OCI-LY1 (cell line): ENCODE results near the gene NKPD1.

ENCODE experiments used
- H2AFZ ChIP-seq: fragments of 200-600 bp; sonication (generic), shearing (Covaris generic); 2 replicates; pipeline ENCODE4 v1.6.0; 2014; ENCODE audit warnings: antibody characterized with exemption, mild to moderate bottlenecking, low read length
- H3F3A ChIP-seq: fragments of 200-600 bp; sonication (generic), shearing (Covaris generic); 2 replicates; pipeline ENCODE4 v1.6.0; 2014; ENCODE audit warnings: mild to moderate bottlenecking, antibody characterized with exemption, low read length, moderate library complexity; ENCODE audit not compliant: insufficient read depth
- H3K27ac ChIP-seq: fragments of 200-600 bp; sonication (generic); 2 replicates; pipeline ENCODE4 v1.5.1; 2014; ENCODE audit warnings: low read length, mixed run types, mild to moderate bottlenecking, low read depth; ENCODE audit not compliant: poor library complexity, severe bottlenecking
- H3K27me3 ChIP-seq: fragments of 200-600 bp; sonication (generic); 2 replicates; pipeline ENCODE4 v1.6.0; 2014; ENCODE audit warnings: antibody characterized with exemption, mild to moderate bottlenecking, low read length, moderate library complexity; ENCODE audit not compliant: insufficient read depth
- H3K36me3 ChIP-seq: fragments of 200-600 bp; sonication (generic); 2 replicates; pipeline ENCODE4 v1.6.1; 2014; ENCODE audit warnings: mild to moderate bottlenecking, antibody characterized with exemption, low read length, moderate library complexity, mixed read lengths; ENCODE audit not compliant: insufficient read depth
- H3K4me1 ChIP-seq: fragments of 200-600 bp; sonication (generic); 2 replicates; pipeline ENCODE4 v1.5.1; 2014; ENCODE audit warnings: mild to moderate bottlenecking, low read length, moderate library complexity; ENCODE audit not compliant: insufficient read depth, severe bottlenecking
- H3K4me2 ChIP-seq: fragments of 200-600 bp; sonication (generic), shearing (Covaris generic); 2 replicates; pipeline ENCODE4 v1.6.1; 2014; ENCODE audit warnings: low read length
- H3K4me3 ChIP-seq: fragments of 200-600 bp; sonication (generic); 2 replicates; pipeline ENCODE4 v1.5.1; 2014; ENCODE audit warnings: low read length, low read depth, mild to moderate bottlenecking, mixed read lengths; ENCODE audit not compliant: poor library complexity, severe bottlenecking
- H3K79me2 ChIP-seq: fragments of 200-600 bp; shearing (Covaris generic); 2 replicates; pipeline ENCODE4 v1.6.1; 2016; ENCODE audit warnings: mixed run types, low read length, mixed read lengths; ENCODE audit not compliant: insufficient read depth
- H3K9ac ChIP-seq: fragments of 200-600 bp; sonication (generic), shearing (Covaris generic); 2 replicates; pipeline ENCODE4 v1.6.1; 2014; ENCODE audit warnings: mild to moderate bottlenecking, low read length, mixed read lengths
- H3K9me2 ChIP-seq: fragments of 200-600 bp; sonication (generic), shearing (Covaris generic); 2 replicates; pipeline ENCODE4 v1.6.1; 2014; ENCODE audit warnings: low read depth, mild to moderate bottlenecking, low read length, mixed read lengths
- H3K9me3 ChIP-seq: fragments of 200-600 bp; shearing (Covaris generic); 2 replicates; pipeline ENCODE4 v1.6.1; 2014; ENCODE audit warnings: low read length, mixed read lengths
- H4K20me1 ChIP-seq: fragments of 200-600 bp; sonication (generic), shearing (Covaris generic); 2 replicates; pipeline ENCODE4 v1.6.0; 2016; ENCODE audit warnings: mild to moderate bottlenecking, low read length; ENCODE audit not compliant: insufficient read depth
- CTCF ChIP-seq: fragments of 200-600 bp; sonication (generic), shearing (Covaris generic); IDR thresholded peaks from 2 replicates; pipeline ENCODE4 v1.5.1; 2017; ENCODE audit warnings: mild to moderate bottlenecking, antibody characterized with exemption, low read length, moderate library complexity, mixed read lengths
- EZH2 ChIP-seq: fragments of 200-600 bp; sonication (generic), shearing (Covaris generic); IDR thresholded peaks from 2 replicates; pipeline ENCODE4 v1.8.0; 2017; ENCODE audit warnings: borderline replicate concordance, mixed run types, mild to moderate bottlenecking, antibody characterized with exemption, low read length, moderate library complexity, mixed read lengths

Gene NKPD1

GRCh38 chr19:45128806-45129205, 32.0 kb downstream of the NKPD1 start:
- Histone ChIP-seq H4K20me1 (no peaks in the 10 kb centered on the region), H3K36me3 (peaks cover 4% of the 10 kb centered on the region; the same call in 1 of the 2 replicates), H3K4me3 (no peak overlapping the region), H3F3A (no peaks in the 10 kb centered on the region), H3K4me1 (peaks cover 18% of the 10 kb centered on the region), H3K27me3 (no peaks in the 10 kb centered on the region), H3K9ac (no peak overlapping the region), H2AFZ (no peak overlapping the region), H3K27ac (no peak overlapping the region), H3K9me2 (no peaks in the 10 kb centered on the region), H3K79me2 (0 out of 2 replicates have a peak, but pooled peaks cover 4% of the 10 kb centered on the region), H3K9me3 (no peaks in the 10 kb centered on the region), H3K4me2 (no peak overlapping the region)
- TF ChIP-seq CTCF (no peak), EZH2 (no peak)

- H3K9ac ChIP-seq = no peak overlapping the region
- no peaks in the 10 kb centered on the region for H4K20me1 ChIP-seq
- H3K9me3 ChIP-seq = no peaks in the 10 kb centered on the region
- H3K27ac ChIP-seq = peak overlapping the region; percentile 24
- peaks cover 4% of the 10 kb centered on the region; the same call in 1 of the 2 replicates for H3K36me3 ChIP-seq
- no peak overlapping the region for H2AFZ ChIP-seq
- peaks cover 16% of the 10 kb centered on the region for H3K4me1 ChIP-seq
- 0 out of 2 replicates have a peak, but pooled peaks cover 4% of the 10 kb centered on the region for H3K79me2 ChIP-seq
- no peak for TF ChIP-seq EZH2
- no peak for TF ChIP-seq CTCF
- H3K4me2 ChIP-seq = no peak overlapping the region
- no peak overlapping the region for H3K4me3 ChIP-seq
- no peaks in the 10 kb centered on the region for H3K27me3 ChIP-seq
- H3F3A ChIP-seq = no peaks in the 10 kb centered on the region
- H3K9me2 ChIP-seq = no peaks in the 10 kb centered on the region
Observed at GRCh38 chr19:45128146-45128545, 32.6 kb downstream of the NKPD1 start.

- Histone ChIP-seq H3K4me1 (peaks cover 25% of the 10 kb centered on the region), H3K4me3 (no peak overlapping the region), H3K79me2 (0 out of 2 replicates have a peak, but pooled peaks cover 4% of the 10 kb centered on the region), H3K27me3 (no peaks in the 10 kb centered on the region), H3K9me2 (no peaks in the 10 kb centered on the region), H3K4me2 (no peak overlapping the region), H2AFZ (no peak overlapping the region), H4K20me1 (no peaks in the 10 kb centered on the region), H3F3A (no peaks in the 10 kb centered on the region), H3K36me3 (peaks cover 4% of the 10 kb centered on the region; the same call in 1 of the 2 replicates), H3K9ac (no peak overlapping the region), H3K9me3 (no peaks in the 10 kb centered on the region), H3K27ac (no peak overlapping the region)
- TF ChIP-seq EZH2 = no peak
- TF ChIP-seq CTCF = no peak
Observed at GRCh38 chr19:45126654-45127053, 34.1 kb downstream of the NKPD1 start.
